Prostate gland (tissue), 2 donors: ENCODE data around the gene RABGAP1L.

Experiments used
- POLR2A ChIP-seq: fragments of 450-650 bp; IDR thresholded peaks from one replicate; pipeline ENCODE4 v1.6.1; 2016; ENCODE audit warnings: antibody characterized with exemption, mild to moderate bottlenecking
- POLR2AphosphoS5 ChIP-seq: sonication (generic); formaldehyde crosslinking; IDR thresholded peaks from one replicate; pipeline ENCODE4 v1.6.1; 2017; ENCODE audit warnings: antibody characterized with exemption
- TF ChIP-seq, protein P1 (sequence below), 4 experiments: fragments of 200-600 bp in 2 of 4; fragments of 450-650 bp in 2 of 4; sonication (generic) in 2 of 4; IDR thresholded peaks; 1 replicate in 3 of 4; 2 replicates in 1 of 4; pipeline ENCODE4 v1.5.1; 2016 to 2019; ENCODE audit warnings: antibody characterized with exemption in 4 of 4, mild to moderate bottlenecking in 2 of 4, moderate library complexity in 2 of 4

DNA sequence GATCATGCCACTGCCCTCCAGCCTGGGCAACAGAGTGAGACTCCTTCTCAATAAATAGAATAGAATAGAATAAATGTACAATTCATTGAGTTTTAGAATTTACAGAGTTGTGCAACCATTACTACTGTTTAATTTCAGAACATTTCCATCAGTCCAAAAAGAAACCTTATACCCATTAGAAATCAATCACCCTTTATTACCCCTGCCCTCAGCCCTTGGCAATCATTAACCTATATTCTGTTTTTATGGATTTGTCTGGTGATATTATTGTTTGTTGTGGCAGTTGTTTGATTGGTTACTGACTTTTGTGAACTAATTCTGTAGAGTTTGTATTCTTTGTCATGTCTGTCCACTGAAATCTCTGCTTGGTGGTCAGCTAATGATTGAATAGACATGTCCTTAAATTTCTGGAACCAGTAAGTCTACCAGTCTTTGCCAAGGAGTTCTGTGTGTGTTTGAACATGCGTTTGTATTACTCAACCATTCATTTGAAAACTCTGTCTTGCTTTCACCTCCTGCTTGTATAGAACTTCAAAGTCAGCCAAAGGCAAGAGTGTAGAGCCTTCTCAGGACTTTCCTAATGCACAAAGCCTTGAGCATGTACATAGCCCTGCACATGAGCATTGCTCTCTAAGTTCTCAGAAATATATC, 497.2 kb downstream of the RABGAP1L start:
- TF ChIP-seq, protein P1, sequence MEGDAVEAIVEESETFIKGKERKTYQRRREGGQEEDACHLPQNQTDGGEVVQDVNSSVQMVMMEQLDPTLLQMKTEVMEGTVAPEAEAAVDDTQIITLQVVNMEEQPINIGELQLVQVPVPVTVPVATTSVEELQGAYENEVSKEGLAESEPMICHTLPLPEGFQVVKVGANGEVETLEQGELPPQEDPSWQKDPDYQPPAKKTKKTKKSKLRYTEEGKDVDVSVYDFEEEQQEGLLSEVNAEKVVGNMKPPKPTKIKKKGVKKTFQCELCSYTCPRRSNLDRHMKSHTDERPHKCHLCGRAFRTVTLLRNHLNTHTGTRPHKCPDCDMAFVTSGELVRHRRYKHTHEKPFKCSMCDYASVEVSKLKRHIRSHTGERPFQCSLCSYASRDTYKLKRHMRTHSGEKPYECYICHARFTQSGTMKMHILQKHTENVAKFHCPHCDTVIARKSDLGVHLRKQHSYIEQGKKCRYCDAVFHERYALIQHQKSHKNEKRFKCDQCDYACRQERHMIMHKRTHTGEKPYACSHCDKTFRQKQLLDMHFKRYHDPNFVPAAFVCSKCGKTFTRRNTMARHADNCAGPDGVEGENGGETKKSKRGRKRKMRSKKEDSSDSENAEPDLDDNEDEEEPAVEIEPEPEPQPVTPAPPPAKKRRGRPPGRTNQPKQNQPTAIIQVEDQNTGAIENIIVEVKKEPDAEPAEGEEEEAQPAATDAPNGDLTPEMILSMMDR (IDR thresholded peaks at IDR 0.05): no peak
- no peak for TF ChIP-seq POLR2A
- no peak for TF ChIP-seq POLR2AphosphoS5
